K562 (cell line): ENCODE measurements around the gene KIFAP3. TPM values are rescaled to one million over a fixed set of nuclear protein-coding genes. Genes with fewer than 3 reads are reported as not detected.
A peak's percentile ranks its signal among the peaks of the same experiment; 100 is the strongest.

ENCODE experiments used
- ARID1B ChIP-seq: fragments of 450-650 bp; IDR thresholded peaks from 2 replicates; pipeline ENCODE4 v1.6.1; 2016; ENCODE audit warnings: antibody characterized with exemption, mild to moderate bottlenecking, inconsistent platforms
- ATF3 ChIP-seq, 2 experiments: fragments of 450-650 bp in 1 of 2; sonication (generic) in 1 of 2; formaldehyde crosslinking in 1 of 2; IDR thresholded peaks in 1 of 2; conservative IDR thresholded peaks in 1 of 2; 2 replicates each; pipeline versions ENCODE4 v1.6.1 to v1.8.1; 2016 to 2023; ENCODE audit warnings: mild to moderate bottlenecking in 2 of 2, moderate library complexity in 2 of 2, inconsistent platforms in 1 of 2, missing genetic modification reagents in 1 of 2
- CEBPG ChIP-seq, 3 experiments: fragments of 200-800 bp in 1 of 3; sonication (Bioruptor generic) in 1 of 3; sonication (generic) in 1 of 3; formaldehyde crosslinking in 1 of 3; IDR thresholded peaks in 2 of 3; conservative IDR thresholded peaks in 1 of 3; 2 replicates each; pipeline versions ENCODE4 v1.6.1 to v1.8.0; 2016 to 2022; ENCODE audit warnings: missing compliant biosample characterization in 2 of 3, missing genetic modification characterization in 2 of 3, mild to moderate bottlenecking in 1 of 3, missing genetic modification reagents in 1 of 3
- HMBOX1 ChIP-seq: sonication (generic); IDR thresholded peaks from 2 replicates; pipeline ENCODE4 v1.6.1; 2016
- JUN ChIP-seq, 2 experiments: sonication (generic) in 1 of 2; formaldehyde crosslinking in 1 of 2; IDR thresholded peaks; 2 replicates each; pipeline versions ENCODE4 v1.6.1 to v1.8.0; 2012 to 2022; ENCODE audit warnings: borderline replicate concordance in 2 of 2, mild to moderate bottlenecking in 2 of 2, improper control_type of control experiment in 1 of 2, low read depth in 1 of 2, low read length in 1 of 2, missing genetic modification reagents in 1 of 2
- JUND ChIP-seq, 2 experiments: IDR thresholded peaks; 2 replicates in 1 of 2; 3 replicates in 1 of 2; pipeline ENCODE4 v1.6.1; 2011; ENCODE audit warnings: borderline replicate concordance in 2 of 2, low read depth in 2 of 2, low read length in 2 of 2, improper control_type of control experiment in 1 of 2, missing biosample characterization in 1 of 2, missing genetic modification characterization in 1 of 2, missing genetic modification reagents in 1 of 2
- MAZ ChIP-seq, 2 experiments: fragments of 450-650 bp in 1 of 2; sonication (generic) in 1 of 2; formaldehyde crosslinking; IDR thresholded peaks in 1 of 2; conservative IDR thresholded peaks in 1 of 2; 2 replicates each; pipeline versions ENCODE4 v1.4.0 to v1.5.0; 2020; ENCODE audit warnings: mild to moderate bottlenecking in 1 of 2, missing genetic modification reagents in 1 of 2
- NCOA2 ChIP-seq, 2 experiments: fragments of 450-650 bp; IDR thresholded peaks; 2 replicates each; pipeline ENCODE4 v1.6.1; 2018; ENCODE audit warnings: mild to moderate bottlenecking in 2 of 2, moderate library complexity in 1 of 2; ENCODE audit not compliant: partially characterized antibody in 2 of 2
- NFE2 ChIP-seq: IDR thresholded peaks from 2 replicates; pipeline ENCODE4 v1.6.1; 2014; ENCODE audit warnings: antibody characterized with exemption, low read depth
- TRIM24 ChIP-seq, 2 experiments: fragments of 450-650 bp; IDR thresholded peaks; 2 replicates each; pipeline ENCODE4 v1.6.1; 2016
- ZBTB7A ChIP-seq: IDR thresholded peaks from 2 replicates; pipeline ENCODE4 v1.6.1; 2011; ENCODE audit warnings: low read depth, mild to moderate bottlenecking, low read length, moderate library complexity, borderline replicate concordance; ENCODE audit not compliant: control insufficient read depth
- polyA plus RNA-seq, 8 experiments: library from polyadenylated mRNA; depleted of rRNA in 4 of 8; stranded (reverse) in 5 of 8; unstranded in 3 of 8; fragments of >200 nt; fragmentation: Nextera tagmentation in 2 of 8; fragmentation: Illumina TruSeq in 1 of 8; extraction: Ambion mirVana in 2 of 8; extraction: Trizol in 1 of 8; gene quantifications; 2 replicates each; pipeline versions ENCODE4 v1.2.1 to v1.2.3, GENCODE V29; 2011 to 2014; ENCODE audit warnings: inconsistent platforms in 1 of 8, missing spikeins in 1 of 8
- total RNA-seq, 7 experiments: library from RNA; depleted of rRNA in 6 of 7; stranded (reverse); fragments of >200 nt in 6 of 7; fragmentation: Illumina TruSeq in 2 of 7; extraction: Trizol in 2 of 7; gene quantifications; 2 replicates each; pipeline versions ENCODE4 v1.2.1 to v1.2.3, GENCODE V29; 2011 to 2021; ENCODE audit warnings: low replicate concordance in 1 of 7

The KIFAP3 gene
- total and polyA plus RNA-seq, 9 of the 15 experiments (the other 6 are each of a cell fraction or from before 2014, with no cell fraction given) = 8.8 to 17.5 (median 11.8) TPM

- TF ChIP-seq MAZ (CRISPR knock-in tag; conservative IDR thresholded peaks at IDR 0.05 in 1 of 2, IDR thresholded peaks at IDR 0.05 in 1 of 2) (0 out of 4 replicates have a peak, but pooled peaks of 1 of the 2 experiments have one; percentile 29), HMBOX1 (peak; percentile 98), CEBPG (CRISPR knock-in tag; IDR thresholded peaks at IDR 0.05) (peak; percentile 52), CEBPG (tag; conservative IDR thresholded peaks at IDR 0.05 in 1 of 2, IDR thresholded peaks at IDR 0.05 in 1 of 2) (no peak), NFE2 (0 out of 2 replicates have a peak, but pooled peaks have one; percentile 27), ARID1B (0 out of 2 replicates have a peak, but pooled peaks have one; percentile 22), JUND (IDR thresholded peaks at IDR 0.05; ENCODE audit: borderline replicate concordance, low read depth, low read length) (0 out of 2 replicates have a peak, but pooled peaks have one; percentile 11), JUND (tag; IDR thresholded peaks at IDR 0.05; ENCODE audit: borderline replicate concordance, low read depth, low read length) (no peak), ZBTB7A (peak; percentile 31; the same call in 1 of the 2 replicates), ATF3 (IDR thresholded peaks at IDR 0.05) (no peak), ATF3 (CRISPR knock-in tag; conservative IDR thresholded peaks at IDR 0.05) (no peak), TRIM24 (IDR thresholded peaks at IDR 0.05) (peak in 1 of 2 experiments; percentile 16; a peak in 1 of 4 replicates), NCOA2 (IDR thresholded peaks at IDR 0.05; ENCODE audit: partially characterized antibody in 2 of 2) (no peak), JUN (IDR thresholded peaks at IDR 0.05; ENCODE audit: borderline replicate concordance, low read depth, low read length) (0 out of 2 replicates have a peak, but pooled peaks have one; percentile 22), JUN (CRISPR knock-in tag; IDR thresholded peaks at IDR 0.05; ENCODE audit: borderline replicate concordance) (no peak)
Observed at GRCh38 chr1:169896013-169896412, 178.5 kb downstream of the KIFAP3 start (continued).
